Measurements from ENCODE around the gene SHF. TPM values are rescaled to one million over a fixed set of nuclear protein-coding genes. Genes with fewer than 3 reads are reported as not detected.

The SHF gene
- total RNA-seq, 2 experiments from 2014 or later: 11.7 to 12.4 TPM

DNA sequence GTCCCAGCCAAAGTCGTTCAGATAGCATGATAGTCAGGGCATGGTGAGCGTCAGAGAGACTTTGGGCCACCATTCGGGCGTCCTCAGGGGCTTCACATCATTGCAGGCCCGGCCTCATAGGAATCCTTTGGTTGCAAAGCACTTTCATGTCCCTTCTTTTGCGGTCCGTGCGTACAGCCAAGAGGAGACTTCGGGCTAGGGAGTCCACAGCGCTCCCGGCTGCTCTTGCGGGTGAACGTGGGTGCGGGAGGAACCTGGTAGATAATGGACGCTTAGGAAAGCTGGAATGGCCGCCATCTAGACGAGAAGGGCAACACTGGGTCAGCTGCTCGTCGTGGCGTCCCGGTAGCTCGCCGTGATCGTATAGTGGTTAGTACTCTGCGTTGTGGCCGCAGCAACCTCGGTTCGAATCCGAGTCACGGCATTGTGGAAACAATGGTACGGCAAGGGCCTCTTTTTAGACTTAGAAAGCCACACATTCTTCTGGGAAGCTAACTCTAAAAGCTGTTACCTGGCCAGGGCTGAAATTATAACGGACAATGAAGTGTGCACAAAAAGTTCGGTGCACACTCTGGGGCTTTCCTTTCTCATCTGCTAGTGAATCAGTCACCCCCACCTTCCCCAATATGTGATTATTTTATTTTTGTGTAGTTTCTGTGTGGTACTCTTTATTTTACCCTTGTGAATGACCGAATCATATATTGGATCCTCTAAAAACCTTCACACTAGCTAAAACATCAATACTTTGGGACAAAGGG is 13.2 kb upstream of the SHF start:
- ChIA-PET POLR2A (interaction anchor here (0.5 to 3.8 kb wide), 4 partner anchors 13 to 201 kb away, joined by 4 to 14 read pairs (median 7); partner anchors contain the start of gene SHF), CTCF (interaction anchor here (0.8 to 2.7 kb wide), 6 partner anchors 12 to 201 kb away, joined by 3 to 13 read pairs (median 5); partner anchors contain the start of gene SHF)

DNA sequence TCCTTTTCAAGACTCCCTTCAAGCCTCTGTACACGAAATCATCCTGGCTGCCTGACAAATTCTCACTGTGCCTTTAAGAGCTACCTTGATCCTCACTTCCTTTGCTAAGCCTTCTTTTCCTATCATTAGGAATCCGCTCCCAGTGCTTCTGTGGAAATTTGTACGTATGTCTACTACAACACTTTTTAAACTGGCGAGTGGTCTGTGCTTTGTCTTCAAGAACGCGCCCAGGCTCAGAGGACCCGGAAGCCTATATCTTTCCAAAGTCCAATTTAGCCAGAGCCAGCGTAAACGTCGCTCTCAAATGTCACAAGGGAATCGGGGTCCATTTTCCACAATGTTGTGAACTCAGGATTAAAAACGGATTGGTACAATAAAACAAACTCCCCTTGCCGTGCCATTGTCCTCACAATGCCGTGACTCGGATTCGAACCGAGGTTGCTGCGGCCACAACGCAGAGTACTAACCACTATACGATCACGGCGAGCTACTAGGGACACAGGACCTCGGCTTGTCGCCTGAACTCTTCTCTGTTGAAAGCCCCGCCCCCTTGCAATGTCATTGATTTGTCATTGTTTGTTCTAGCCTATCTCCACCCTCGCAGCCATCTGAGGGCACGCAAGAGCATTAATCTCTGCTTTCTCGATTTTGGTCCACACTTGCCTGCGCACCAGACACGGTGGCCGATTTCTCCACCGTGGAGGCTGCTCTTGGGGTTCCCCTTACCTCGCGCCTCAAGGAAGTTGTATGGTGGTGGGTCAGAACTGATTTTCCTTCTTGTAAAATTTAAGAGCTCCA is 12.4 kb upstream of the SHF start:
- POLR2A ChIA-PET: interaction anchor here (0.6 to 3.8 kb wide), 5 partner anchors 13 to 535 kb away, joined by 3 to 14 read pairs (median 6); partner anchors contain the start of gene SHF
- CTCF ChIA-PET: interaction anchor here (0.7 to 2.7 kb wide), 6 partner anchors 11 to 631 kb away, joined by 3 to 13 read pairs (median 5); partner anchors contain the start of gene SHF

DNA sequence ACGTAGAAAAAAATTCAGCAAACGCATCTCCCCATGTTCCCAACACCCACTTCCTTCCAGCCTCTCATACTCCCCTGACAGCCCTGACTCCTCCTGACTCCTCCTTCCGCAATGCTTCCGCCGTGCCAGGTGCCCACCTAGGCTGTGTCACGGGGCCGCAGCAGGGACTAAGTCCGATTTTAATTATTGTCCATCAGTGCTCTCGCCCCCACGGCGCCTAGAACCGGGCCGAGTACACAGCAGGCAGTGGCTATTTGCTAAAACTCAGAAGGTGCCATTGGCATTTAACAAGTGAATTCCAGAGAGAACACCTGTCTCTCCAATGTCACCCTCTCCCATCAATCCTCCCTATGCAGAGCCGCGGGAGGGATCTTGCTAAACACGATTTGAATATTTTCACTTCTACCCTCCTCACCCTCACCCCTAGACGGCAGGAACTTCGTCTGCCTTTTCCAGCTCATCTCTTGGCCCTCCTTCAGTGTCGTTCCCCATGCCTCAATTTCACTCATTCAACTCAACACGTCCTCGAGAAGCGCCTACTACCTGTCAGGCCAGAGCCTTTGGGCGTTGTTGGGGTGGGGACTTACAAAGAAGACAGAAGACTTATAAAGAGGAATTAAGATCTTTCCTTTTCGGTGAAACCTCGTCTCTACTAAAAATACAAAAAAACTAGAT is 11.5 kb upstream of the SHF start:
- ChIA-PET CTCF (interaction anchor here (1.3 to 2.7 kb wide), 4 partner anchors 12 to 203 kb away, joined by 4 to 13 read pairs (median 6); partner anchors contain the start of gene SHF), POLR2A (no interaction called here)

DNA sequence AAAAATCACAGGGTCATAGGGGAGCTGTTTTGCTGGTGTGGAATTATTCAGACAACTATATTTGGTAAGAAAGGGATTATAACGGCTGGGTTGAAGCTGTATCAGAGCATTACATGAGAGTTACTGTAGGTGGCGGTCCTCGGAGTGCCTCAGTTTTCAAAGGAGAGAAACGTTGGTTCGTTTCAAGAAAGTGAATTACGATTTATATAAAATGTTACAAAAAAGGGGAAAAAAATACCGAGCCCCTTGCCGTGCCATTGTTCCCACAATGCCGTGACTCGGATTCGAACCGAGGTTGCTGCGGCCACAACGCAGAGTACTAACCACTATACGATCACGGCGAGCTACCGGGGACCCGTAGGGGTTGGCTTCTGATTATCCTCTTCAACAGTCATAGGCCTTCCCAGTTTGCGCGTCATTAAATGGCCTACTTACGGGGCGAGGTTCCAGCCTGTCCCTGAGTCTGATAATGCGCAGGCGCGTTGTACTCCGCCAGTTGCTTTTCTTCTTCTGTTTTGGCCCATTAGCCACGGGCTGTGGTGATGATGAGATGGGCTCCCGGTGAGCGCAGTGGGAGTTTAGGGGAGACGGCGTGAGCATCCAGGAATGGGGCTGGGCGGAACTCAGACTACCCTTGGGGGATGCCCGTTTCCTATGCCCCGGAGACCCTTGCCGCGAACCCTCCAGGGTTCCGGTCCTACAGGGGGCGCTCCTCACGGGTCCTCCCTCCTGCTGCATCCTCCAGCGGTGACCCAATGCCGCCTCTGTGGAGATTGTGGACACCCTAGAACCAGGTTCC is 10.8 kb upstream of the SHF start:
- ChIA-PET POLR2A (interaction anchor here (1.2 to 1.5 kb wide), 3 partner anchors 11 to 204 kb away, joined by 3 to 8 read pairs (median 7); partner anchors contain the start of gene SHF), CTCF (interaction anchor here (0.7 to 2.7 kb wide), 12 partner anchors 9 to 81 kb away, joined by 3 to 13 read pairs (median 4); partner anchors contain the start of gene SHF)

DNA sequence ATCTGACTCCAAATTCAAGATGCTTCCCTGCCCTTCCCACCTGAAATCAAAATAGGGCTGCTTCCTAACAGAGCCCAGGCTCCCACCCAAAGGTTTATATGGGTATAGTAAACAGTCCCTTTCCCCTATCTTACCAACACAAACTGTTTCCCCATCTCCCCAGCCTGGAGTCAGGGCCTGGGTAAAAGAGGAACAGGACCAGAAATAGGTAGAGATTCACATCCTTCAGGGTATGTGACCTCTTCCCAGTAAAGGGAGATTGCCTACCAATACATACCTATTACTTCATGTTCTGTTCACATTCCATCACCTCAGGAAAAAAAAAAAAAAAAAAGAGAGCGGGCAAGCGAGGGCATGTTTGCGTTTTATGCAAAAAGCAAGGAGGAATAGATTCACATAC is 9.7 kb upstream of the SHF start:
- POLR2A ChIA-PET: interaction anchor here (1.2 to 1.5 kb wide), 3 partner anchors 10 to 205 kb away, joined by 3 to 8 read pairs (median 7); partner anchors contain the start of gene SHF

DNA sequence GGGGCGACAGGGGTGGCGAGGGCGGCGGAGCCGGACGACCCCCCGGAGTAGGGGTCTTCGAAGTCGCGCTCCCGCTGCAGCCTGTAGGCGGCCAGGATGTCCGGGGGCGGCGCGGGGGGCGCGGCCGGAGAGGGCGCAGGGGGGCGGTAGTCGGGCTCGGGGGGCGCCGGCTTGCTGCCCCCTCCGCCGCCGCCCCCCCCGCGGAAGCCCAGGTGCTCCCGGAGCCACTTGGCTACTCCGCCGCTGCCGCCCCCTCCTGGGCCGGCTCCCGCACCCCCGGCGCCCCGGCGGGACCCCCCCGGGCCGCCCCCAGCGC is 230 bp downstream of the SHF start:
- POLR2A ChIA-PET: interaction anchor here (0.6 to 2.8 kb wide), 6 partner anchors 10 to 215 kb away, joined by 3 to 9 read pairs (median 8); a partner anchor contains a TSS

More for the DNA sequence above, 9.7 kb upstream of the SHF start:
- CTCF ChIA-PET: interaction anchor here (0.8 to 2.0 kb wide), 9 partner anchors 8 to 82 kb away, joined by 3 to 11 read pairs (median 4); partner anchors contain the start of gene SHF

DNA sequence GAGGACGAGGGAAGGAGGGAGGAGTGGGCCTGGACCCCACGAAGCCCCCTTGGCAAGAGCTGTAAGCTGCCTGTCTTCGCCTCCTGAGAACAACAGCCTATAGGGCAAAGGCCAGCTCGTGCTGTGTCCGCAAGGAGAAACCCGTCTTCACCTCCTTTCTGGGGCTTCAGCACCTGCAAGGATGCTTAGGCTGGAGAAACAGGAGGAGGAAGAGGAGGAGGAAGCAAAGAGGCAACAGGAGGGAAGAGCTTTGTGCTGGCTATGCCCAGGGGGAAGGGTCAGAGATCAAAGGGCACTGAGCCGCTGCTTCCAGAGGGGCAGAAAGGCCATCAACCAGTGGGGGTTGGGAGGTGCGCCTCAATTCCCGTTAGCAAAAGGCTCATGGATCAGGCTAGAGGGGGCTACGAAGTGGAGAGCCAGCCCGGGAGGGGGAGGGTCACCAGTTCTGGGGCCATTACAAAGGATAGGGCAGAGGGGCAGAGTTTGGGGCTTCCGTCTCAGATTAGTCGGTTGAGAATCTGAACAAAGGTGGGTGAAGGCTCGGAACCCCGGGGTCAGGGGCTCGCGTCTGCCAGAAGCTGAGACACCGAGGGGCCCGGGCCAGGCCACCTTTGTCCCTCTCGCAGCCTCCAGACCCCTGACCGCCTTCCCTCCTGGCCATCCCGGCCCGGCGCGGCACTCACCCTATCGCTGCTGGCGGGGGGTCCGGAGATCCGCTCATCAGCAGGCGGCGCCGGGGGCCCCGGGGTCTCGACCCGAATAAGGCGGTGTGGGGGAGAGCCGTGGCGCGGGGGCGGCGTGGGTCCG is 792 bp downstream of the SHF start:
- POLR2A ChIA-PET: interaction anchor here (0.7 to 2.8 kb wide), 4 partner anchors 11 to 23 kb away, joined by 6 to 9 read pairs (median 8); no protein-coding TSS in a partner anchor
- CTCF ChIA-PET: interaction anchor here (0.6 to 1.4 kb wide), 6 partner anchors 11 to 69 kb away, joined by 3 to 6 read pairs (median 4); no protein-coding TSS in a partner anchor

More for the DNA sequence above, 230 bp downstream of the SHF start:
- CTCF ChIA-PET: interaction anchor here (0.8 to 1.4 kb wide), 5 partner anchors 11 to 70 kb away, joined by 3 to 7 read pairs (median 4); no protein-coding TSS in a partner anchor

DNA sequence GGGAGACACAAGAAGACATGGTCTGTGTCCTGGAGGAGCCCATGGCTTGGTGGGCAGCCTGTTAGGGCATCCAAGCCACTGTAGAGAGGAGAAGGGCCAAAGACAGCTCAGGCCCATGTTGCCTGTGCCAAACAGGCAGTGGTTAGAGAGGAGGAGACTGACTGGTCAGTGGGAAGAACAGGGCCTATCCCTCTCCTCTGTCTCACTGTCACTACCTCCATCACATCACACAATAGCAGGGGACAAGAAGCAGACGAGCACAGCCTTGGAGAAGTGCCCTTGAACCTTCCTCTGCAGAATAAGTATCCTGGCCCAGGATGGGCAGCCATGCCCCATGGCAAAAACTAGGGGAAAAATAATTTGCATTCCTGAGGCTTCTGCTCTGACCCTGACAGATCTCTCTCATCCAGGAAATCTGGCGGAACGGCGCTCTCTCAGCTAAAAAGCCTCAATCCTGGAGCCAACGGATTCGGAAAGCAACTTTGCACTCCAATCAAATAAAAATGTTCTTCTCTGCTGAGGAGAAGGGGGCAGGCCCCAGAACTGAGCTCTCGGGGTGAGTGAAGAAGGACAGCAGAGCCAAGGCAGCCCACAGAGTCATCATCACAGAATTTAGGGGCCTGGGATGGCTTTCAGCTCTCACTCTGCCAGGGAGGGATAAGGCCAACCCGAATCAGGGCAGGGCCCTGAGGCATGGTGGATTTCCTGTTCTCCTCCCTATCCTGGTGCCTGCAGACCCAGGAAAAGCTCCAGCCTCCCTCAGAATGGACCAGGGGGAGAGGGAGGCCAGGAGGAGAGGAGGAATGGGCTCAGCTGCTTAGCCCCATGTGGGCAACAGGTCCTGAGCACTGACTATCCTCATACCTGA is 1.6 kb downstream of the SHF start:
- ChIA-PET POLR2A (interaction anchor here (2.2 to 2.8 kb wide), 2 partner anchors 18 to 23 kb away, joined by 8 to 9 read pairs; no protein-coding TSS in a partner anchor), CTCF (interaction anchor here (0.6 to 1.4 kb wide), 5 partner anchors 9 to 68 kb away, joined by 3 to 4 read pairs (median 3); no protein-coding TSS in a partner anchor)

DNA sequence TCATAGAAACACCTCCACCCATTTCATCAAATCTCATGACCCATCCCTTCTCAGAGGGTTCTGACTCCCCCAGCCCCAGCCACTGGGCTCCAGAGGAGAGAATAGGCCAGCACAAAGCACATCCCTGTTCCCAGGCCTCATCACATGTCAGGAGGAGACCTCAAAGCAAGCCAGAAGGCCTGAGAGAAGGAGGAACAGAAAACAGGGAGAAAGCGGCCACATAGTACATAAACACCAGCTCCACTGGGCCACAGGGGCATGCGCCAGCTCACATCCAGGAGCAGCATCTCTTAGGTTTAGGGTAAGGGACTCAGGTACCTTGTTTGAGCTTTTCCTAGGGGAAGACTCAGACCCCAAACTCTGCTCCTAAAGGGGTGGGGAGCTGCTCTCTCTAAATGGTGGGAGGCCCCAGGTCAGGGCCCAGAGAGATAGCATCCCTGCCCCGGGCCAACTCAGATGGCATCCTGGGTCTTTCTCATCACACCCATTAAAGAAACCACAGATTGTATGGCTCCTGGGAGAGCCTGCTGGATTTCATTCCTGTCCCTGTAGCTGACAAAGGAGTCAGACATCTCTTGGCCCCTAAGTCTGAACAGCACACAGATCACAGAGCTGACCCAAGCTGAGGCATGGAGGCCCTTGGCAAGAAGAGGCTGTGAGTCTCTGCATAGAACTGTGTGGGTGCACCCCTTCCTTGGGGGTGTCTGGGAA is 2.5 kb downstream of the SHF start:
- POLR2A ChIA-PET: interaction anchor here (2.8 kb wide), 1 partner anchor 17 kb away, joined by 9 read pairs; no protein-coding TSS in a partner anchor

DNA sequence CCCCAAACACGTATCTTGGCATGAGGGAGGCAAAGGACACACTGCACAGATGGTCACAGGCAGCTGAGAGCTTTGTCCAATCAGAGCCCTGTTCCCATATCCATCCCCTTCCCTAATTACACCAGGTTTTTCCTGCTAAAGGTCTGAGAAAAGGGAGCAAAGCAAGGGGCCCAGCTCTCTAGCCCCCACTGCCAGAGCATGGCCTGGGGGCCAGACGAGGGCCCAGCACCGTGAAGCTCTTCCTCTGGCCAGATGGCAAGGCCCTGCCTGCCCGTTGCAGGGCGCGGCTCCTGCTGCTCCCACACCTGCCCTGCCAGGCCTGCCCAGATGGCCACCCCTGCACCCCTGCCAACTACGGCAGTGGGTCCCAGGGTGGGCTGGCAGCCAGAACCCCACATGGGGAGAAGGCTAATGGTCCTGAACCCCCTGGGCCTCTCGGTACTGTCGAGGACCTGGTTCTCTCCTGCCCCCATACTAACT is 3.2 kb downstream of the SHF start:
- ChIA-PET CTCF (interaction anchor here (0.8 to 2.0 kb wide), 3 partner anchors 9 to 22 kb away, joined by 3 to 5 read pairs (median 3); no protein-coding TSS in a partner anchor), POLR2A (no interaction called here)

More for the DNA sequence above, 2.5 kb downstream of the SHF start:
- CTCF ChIA-PET: interaction anchor here (0.8 to 1.2 kb wide), 3 partner anchors 10 to 22 kb away, joined by 3 to 4 read pairs (median 3); no protein-coding TSS in a partner anchor

DNA sequence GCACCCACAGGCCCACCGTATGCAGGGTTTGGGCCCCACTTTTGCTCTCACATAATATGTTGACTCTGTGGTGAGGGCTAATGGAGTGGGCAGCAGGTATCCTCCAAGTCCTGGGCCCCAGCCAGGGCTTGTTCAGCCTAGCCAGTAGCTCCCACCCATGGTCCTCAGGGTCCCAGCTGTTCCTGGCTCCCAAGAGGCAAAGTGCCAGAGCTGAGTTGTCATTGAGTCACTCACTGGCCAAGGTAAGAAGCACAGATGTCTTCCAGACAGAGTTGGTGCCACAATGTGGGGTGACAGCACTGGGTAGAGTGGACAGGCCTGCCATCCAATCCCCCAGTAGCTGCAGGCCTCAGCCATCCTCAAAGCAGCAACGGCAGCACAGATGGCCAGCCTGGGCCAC is 4.3 kb downstream of the SHF start:
- CTCF ChIA-PET: interaction anchor here (2.0 kb wide), 1 partner anchor 20 kb away, joined by 5 read pairs; no protein-coding TSS in a partner anchor
- POLR2A ChIA-PET: interaction anchor here (0.6 kb wide), 1 partner anchor 18 kb away, joined by 7 read pairs; no protein-coding TSS in a partner anchor

DNA sequence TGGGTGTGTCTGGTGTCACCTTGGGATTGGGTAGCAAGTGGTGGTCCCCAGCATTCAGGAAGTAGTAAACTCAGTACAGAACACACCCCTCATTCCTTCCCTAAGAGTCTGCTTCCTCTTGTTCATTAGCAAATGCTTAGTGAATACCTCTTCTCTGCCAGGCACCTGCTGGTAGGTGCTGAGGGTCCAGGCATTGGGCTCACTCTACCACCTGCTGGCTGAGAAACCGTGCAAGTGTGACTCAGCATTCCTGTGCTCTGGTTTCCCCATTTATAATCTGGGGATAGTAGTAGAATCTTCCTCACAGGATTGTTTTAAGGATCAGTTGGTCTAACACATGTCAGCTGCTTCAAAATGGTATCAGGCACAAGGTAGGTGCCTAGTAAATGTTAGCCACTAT is 4.8 kb downstream of the SHF start:
- CTCF ChIA-PET: interaction anchor here (2.0 kb wide), 1 partner anchor 20 kb away, joined by 5 read pairs; no protein-coding TSS in a partner anchor
- POLR2A ChIA-PET: interaction anchor here (0.6 kb wide), 1 partner anchor 18 kb away, joined by 7 read pairs; no protein-coding TSS in a partner anchor

DNA sequence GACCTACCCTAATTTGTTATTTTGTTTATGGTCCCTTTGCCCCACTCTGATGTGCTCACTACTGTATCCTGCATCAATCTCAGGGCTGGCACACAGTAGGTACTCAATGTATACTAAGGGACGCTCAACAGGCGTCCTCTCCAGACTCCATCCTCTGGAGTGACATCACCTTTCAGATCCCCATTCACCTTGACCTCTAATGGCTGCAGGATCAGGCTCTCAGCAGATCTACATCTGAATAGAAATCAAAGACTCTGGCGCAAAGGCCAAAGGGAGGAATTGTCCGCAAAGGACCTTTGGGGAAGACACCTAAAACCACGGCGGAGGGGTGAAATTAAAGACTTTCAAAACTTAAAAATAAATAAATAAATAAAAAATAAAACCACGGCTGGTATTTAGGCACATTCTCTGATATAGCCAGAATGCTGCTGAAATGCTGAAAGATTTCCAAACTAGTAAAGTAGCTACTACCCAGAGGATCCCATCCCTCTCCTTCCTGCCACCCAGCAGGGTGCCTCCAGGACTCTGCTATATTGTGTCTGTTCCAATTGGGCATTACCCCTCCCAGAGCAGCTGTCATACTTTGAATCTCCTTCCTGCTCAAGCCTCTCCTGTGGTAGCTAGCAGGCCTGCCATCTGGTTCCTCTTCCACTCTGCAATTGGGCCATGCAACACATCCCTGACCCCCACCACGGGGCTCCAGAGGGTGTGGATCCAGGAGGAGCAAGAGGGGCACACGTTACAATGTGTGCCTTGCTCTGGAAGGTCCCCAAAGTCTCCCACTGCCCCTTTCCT is 6.1 kb downstream of the SHF start:
- ChIA-PET CTCF (no interaction called here), POLR2A (no interaction called here)

All from activated CD8-positive, alpha-beta memory T cell treated with anti-CD3 and anti-CD28 coated beads for 36 hours (primary cell).